Neuronal stem cell (in vitro differentiated cells): ENCODE data around the gene RRP1.
"Not testable (repeated sequence)": the region's sequence is repeated elsewhere in the genome, so short reads cannot be mapped to it uniquely, and the experiment has no call there.

ENCODE experiments used
- DNase-seq: peaks from one replicate; pipeline ENCODE4 v3.0.0-alpha.2; 2013; ENCODE audit warnings: low spot score
- H2AFZ ChIP-seq: one replicate; pipeline ENCODE4 v1.6.1; 2013; ENCODE audit warnings: mild to moderate bottlenecking, low read length, inconsistent platforms
- H2AK5ac ChIP-seq: 2 replicates; pipeline ENCODE4 v1.6.1; 2013; ENCODE audit warnings: low read depth, mild to moderate bottlenecking, inconsistent platforms, low read length, moderate library complexity, mixed read lengths
- H2BK120ac ChIP-seq: 2 replicates; pipeline ENCODE4 v1.6.1; 2013; ENCODE audit warnings: low read depth, mild to moderate bottlenecking, inconsistent platforms, low read length, moderate library complexity, mixed read lengths
- H2BK12ac ChIP-seq: one replicate; pipeline ENCODE4 v1.6.1; 2013; ENCODE audit warnings: low read length, inconsistent platforms
- H2BK15ac ChIP-seq: 2 replicates; pipeline ENCODE4 v1.6.1; 2013; ENCODE audit warnings: mild to moderate bottlenecking, low read length, inconsistent platforms, mixed read lengths
- H2BK5ac ChIP-seq: one replicate; pipeline ENCODE4 v1.6.1; 2013; ENCODE audit warnings: inconsistent platforms, mild to moderate bottlenecking, low read length, moderate library complexity
- H3K14ac ChIP-seq: one replicate; pipeline ENCODE4 v1.6.1; 2013; ENCODE audit warnings: low read length, inconsistent platforms
- H3K18ac ChIP-seq: 2 replicates; pipeline ENCODE4 v1.6.1; 2013; ENCODE audit warnings: low read length, inconsistent platforms
- H3K23ac ChIP-seq: 2 replicates; pipeline ENCODE4 v1.6.1; 2013; ENCODE audit warnings: low read depth, mild to moderate bottlenecking, mixed read lengths, low read length, inconsistent platforms; ENCODE audit not compliant: poor library complexity
- H3K27ac ChIP-seq: replicated peaks from 3 replicates; pipeline ENCODE4 v1.5.1; 2013; ENCODE audit warnings: low read length, inconsistent platforms
- H3K27me3 ChIP-seq, 3 experiments: 2 replicates each; pipeline ENCODE4 v1.6.1; 2013; ENCODE audit warnings: low read length in 3 of 3, mild to moderate bottlenecking in 2 of 3, inconsistent platforms in 1 of 3, low read depth in 1 of 3, mixed read lengths in 1 of 3, moderate library complexity in 1 of 3; ENCODE audit not compliant: control insufficient read depth in 3 of 3, insufficient read depth in 3 of 3
- H3K36me3 ChIP-seq, 2 donors: replicated peaks in 1 of 2; 2 replicates each; pipeline ENCODE4 v1.6.1; 2013; ENCODE audit warnings: low read length in 2 of 2; ENCODE audit not compliant: control insufficient read depth in 2 of 2, insufficient read depth in 2 of 2
- H3K4ac ChIP-seq: 2 replicates; pipeline ENCODE4 v1.6.1; 2013; ENCODE audit warnings: inconsistent platforms, mild to moderate bottlenecking, low read length, moderate library complexity
- H3K4me1 ChIP-seq, 2 donors: 1 replicate in 1 of 2; 2 replicates in 1 of 2; pipeline ENCODE4 v1.6.1; 2013; ENCODE audit warnings: low read length in 2 of 2, low read depth in 1 of 2; ENCODE audit not compliant: control insufficient read depth in 2 of 2, insufficient read depth in 1 of 2
- H3K4me2 ChIP-seq: one replicate; pipeline ENCODE4 v1.6.1; 2013; ENCODE audit warnings: mild to moderate bottlenecking, low read length, inconsistent platforms; ENCODE audit not compliant: insufficient read depth, poor library complexity, severe bottlenecking
- H3K4me3 ChIP-seq, 2 donors: 2 replicates each; pipeline ENCODE4 v1.5.1; 2013; ENCODE audit warnings: low read length in 2 of 2, mild to moderate bottlenecking in 2 of 2, inconsistent platforms in 1 of 2, moderate library complexity in 1 of 2
- H3K79me1 ChIP-seq: one replicate; pipeline ENCODE4 v1.6.1; 2013; ENCODE audit warnings: low read depth, mild to moderate bottlenecking, inconsistent platforms, low read length, moderate library complexity
- H3K9ac ChIP-seq: one replicate; pipeline ENCODE4 v1.6.1; 2013; ENCODE audit warnings: mild to moderate bottlenecking, low read depth, low read length, inconsistent platforms; ENCODE audit not compliant: poor library complexity
- H3K9me3 ChIP-seq, 2 donors: replicated peaks in 1 of 2; 2 replicates each; pipeline versions ENCODE3 to v1.6.1; 2013; ENCODE audit warnings: low read length in 2 of 2, mild to moderate bottlenecking in 2 of 2, inconsistent platforms in 1 of 2, low read depth in 1 of 2, mixed read lengths in 1 of 2, moderate library complexity in 1 of 2; ENCODE audit not compliant: control insufficient read depth in 2 of 2, insufficient read depth in 1 of 2
- H4K8ac ChIP-seq: one replicate; pipeline ENCODE4 v1.6.1; 2013; ENCODE audit warnings: low read depth, mild to moderate bottlenecking, inconsistent platforms, low read length, moderate library complexity
- H4K91ac ChIP-seq: one replicate; pipeline ENCODE4 v1.6.1; 2013; ENCODE audit warnings: low read length, low read depth, mild to moderate bottlenecking, inconsistent platforms; ENCODE audit not compliant: poor library complexity
- WGBS, 2 donors: extraction: QIAGEN DNeasy Blood & Tissue Kit; methylation state at CpG; one replicate each; pipeline ENCODE4 v1.1.7; 2013; ENCODE audit warnings: missing lambda C conversion rate in 2 of 2, mixed read lengths in 1 of 2; ENCODE audit not compliant: insufficient read length in 2 of 2, insufficient replicate concordance in 1 of 2; ENCODE audit errors: extremely low coverage in 2 of 2; 5-methylcytosine and 5-hydroxymethylcytosine counted together

RRP1 gene

DNA sequence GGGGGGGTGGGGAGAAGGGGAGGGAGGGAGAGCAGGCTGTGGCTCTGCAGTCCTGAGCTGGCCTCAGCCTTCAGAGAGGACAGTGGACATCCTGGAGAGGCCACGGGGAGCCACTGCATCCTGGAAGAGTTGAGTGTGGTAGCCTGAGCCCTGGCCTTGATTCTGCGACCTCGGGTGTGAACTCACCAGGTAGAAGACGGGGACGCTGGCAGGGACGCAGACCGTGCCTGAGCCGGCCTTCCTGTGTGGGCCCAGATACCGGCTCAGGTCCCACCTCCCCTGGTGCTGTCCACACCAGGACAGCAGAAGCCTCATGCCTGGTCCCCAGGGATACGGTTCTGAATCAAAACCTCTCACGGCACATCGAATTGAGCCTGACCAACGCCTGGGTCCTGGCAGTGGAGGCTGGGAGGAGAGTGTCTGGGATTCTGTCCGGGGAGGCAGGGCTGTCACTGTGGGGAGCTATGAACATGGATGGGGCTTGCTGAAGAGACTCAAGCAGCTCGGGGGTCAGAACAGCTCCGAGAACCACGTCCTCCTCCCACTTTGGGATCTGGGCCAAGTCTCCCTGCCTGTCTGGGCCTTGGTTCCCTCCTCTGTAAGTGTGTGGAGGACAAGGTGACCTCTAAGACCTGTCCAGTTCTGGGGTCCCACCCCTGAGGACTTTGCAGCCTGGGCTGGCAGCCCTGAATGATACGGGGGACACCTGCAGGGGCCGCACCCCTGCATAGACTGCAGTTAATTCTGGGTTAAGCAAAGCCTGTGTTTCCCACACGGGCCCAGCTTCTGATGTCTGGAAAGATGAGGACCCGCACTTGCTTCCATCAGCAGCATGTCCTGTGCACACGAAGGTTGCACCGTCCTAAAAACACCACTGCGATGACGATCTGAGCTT, 30.4 kb downstream of the RRP1 start:
- Histone ChIP-seq H3K14ac (no peak overlapping the region), H3K27me3 (no peaks in the 10 kb centered on the region), H3K36me3 (no peaks in the 10 kb centered on the region), H3K27ac (no peak overlapping the region), H4K8ac (no peak overlapping the region), H3K4me3 (no peak overlapping the region), H2BK15ac (no peak overlapping the region), H3K4me2 (no peak overlapping the region), H3K79me1 (no peaks in the 10 kb centered on the region), H2BK12ac (no peak overlapping the region), H3K18ac (no peak overlapping the region), H2AK5ac (no peak overlapping the region), H4K91ac (no peak overlapping the region), H3K23ac (no peak overlapping the region), H2BK5ac (no peak overlapping the region), H3K4ac (no peak overlapping the region), H3K9me3 (peaks cover 3 to 6% of the 10 kb centered on the region in 2 donors), H2AFZ (no peak overlapping the region), H2BK120ac (no peak overlapping the region), H3K9ac (no peak overlapping the region), H3K4me1 (peaks cover 0 to 4% of the 10 kb centered on the region in 2 donors)
- no peak for DNase-seq
- WGBS, 2 donors: no CpG with 5 or more reads among the region's 25 CpGs

DNA sequence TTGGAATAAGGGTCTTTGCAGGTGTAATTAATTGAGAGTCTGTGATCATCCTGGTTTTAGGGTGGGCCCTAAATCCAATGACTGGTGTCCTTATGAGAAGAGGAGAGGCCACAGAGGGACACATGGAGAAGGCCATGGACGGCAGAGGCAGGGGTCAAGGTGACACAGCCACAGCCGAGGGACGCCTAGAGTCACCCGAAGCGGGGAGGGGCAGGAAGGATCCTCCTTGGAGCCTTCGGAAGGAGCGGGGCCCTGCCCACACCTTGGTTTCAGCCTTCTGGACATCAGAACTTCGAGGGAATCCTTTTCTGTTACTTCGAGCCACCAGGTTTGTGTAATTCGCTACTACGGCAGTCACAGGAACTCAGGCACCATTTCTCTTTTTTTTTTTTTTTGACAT, 31.1 kb downstream of the RRP1 start:
- no peak overlapping the region for H3K18ac ChIP-seq
- no peak for DNase-seq
- no peak overlapping the region for H2BK120ac ChIP-seq
- H2AFZ ChIP-seq: no peak overlapping the region
- no peak overlapping the region for H3K23ac ChIP-seq
- no peak overlapping the region for H2AK5ac ChIP-seq
- H4K91ac ChIP-seq: no peak overlapping the region
- no peak overlapping the region for H3K4ac ChIP-seq
- H3K79me1 ChIP-seq: no peaks in the 10 kb centered on the region
- no peak overlapping the region for H4K8ac ChIP-seq
- H3K36me3 ChIP-seq: no peaks in the 10 kb centered on the region
- no CpG with 5 or more reads among the region's 11 CpGs for WGBS, 2 donors
- H2BK12ac ChIP-seq: no peak overlapping the region
- H2BK15ac ChIP-seq: no peak overlapping the region
- no peak overlapping the region for H3K9ac ChIP-seq
- H3K27me3 ChIP-seq: no peaks in the 10 kb centered on the region
- no peak overlapping the region for H2BK5ac ChIP-seq
- H3K9me3 ChIP-seq: peaks cover 3 to 6% of the 10 kb centered on the region in 2 donors
- no peak overlapping the region for H3K27ac ChIP-seq
- H3K4me1 ChIP-seq: peaks cover 0 to 1% of the 10 kb centered on the region in 2 donors
- H3K4me3 ChIP-seq: no peak overlapping the region
- H3K4me2 ChIP-seq: no peak overlapping the region
- H3K14ac ChIP-seq: no peak overlapping the region

DNA sequence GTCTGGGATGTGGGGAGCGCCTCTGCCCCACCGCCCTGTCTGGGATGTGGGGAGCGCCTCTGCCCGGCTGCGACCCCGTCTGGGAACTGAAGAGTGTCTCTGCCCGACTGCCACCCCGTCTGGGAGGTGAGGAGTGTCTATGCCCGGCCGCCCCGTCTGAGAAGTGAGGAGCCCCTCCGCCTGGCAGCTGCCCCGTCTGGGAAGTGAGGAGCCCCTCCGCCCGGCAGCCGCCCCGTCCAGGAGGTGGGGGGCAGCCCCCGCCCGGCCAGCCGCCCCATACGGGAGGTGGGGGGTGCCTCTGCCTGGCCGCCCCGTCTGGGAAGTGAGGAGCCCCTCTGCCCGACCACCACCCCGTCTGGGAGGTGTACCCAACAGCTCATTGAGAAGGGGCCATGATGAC, 32.8 kb downstream of the RRP1 start:
- not testable (repeated sequence) for H2AFZ ChIP-seq, H3K4me2 ChIP-seq, H4K91ac ChIP-seq, H3K9ac ChIP-seq, H3K23ac ChIP-seq, H2AK5ac ChIP-seq, H3K27ac ChIP-seq, H3K4me1 ChIP-seq, H2BK12ac ChIP-seq, H2BK5ac ChIP-seq, H3K36me3 ChIP-seq, DNase-seq, H3K27me3 ChIP-seq, H3K18ac ChIP-seq, H3K79me1 ChIP-seq, H3K4ac ChIP-seq, H3K4me3 ChIP-seq, H2BK15ac ChIP-seq, H3K14ac ChIP-seq, H3K9me3 ChIP-seq, H2BK120ac ChIP-seq, H4K8ac ChIP-seq
- no CpG with 5 or more reads among the region's 25 CpGs for WGBS, 2 donors

DNA sequence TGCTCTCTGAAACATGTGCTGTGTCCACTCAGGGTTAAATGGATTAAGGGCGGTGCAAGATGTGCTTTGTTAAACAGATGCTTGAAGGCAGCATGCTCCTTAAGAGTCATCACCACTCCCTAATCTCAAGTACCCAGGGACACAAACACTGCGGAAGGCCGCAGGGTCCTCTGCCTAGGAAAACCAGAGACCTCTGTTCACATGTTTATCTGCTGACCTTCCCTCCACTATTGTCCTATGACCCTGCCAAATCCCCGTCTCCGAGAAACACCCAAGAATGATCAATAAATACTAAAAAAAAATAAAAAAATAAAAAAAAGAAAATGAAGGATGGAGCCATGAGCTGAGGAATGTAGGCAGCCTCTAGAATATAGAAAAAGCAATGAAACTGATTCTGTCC, 33.4 kb downstream of the RRP1 start:
- not testable (repeated sequence) for H3K18ac ChIP-seq, H2BK120ac ChIP-seq, H3K14ac ChIP-seq, H3K27me3 ChIP-seq, H2BK15ac ChIP-seq, H3K9ac ChIP-seq, H3K27ac ChIP-seq, H2AFZ ChIP-seq, H4K91ac ChIP-seq, H2BK12ac ChIP-seq, H3K4me1 ChIP-seq, H3K4me2 ChIP-seq, DNase-seq, H3K4ac ChIP-seq, H4K8ac ChIP-seq, H2BK5ac ChIP-seq, H3K23ac ChIP-seq, H3K36me3 ChIP-seq, H3K79me1 ChIP-seq, H3K9me3 ChIP-seq, H3K4me3 ChIP-seq, H2AK5ac ChIP-seq
- WGBS, 2 donors: no CpG with 5 or more reads among the region's 5 CpGs
